A204.1 (cell line): Measurements from ENCODE around the gene ABHD16B.
"Not testable (repeated sequence)": the region's sequence is repeated elsewhere in the genome, so short reads cannot be mapped to it uniquely, and the experiment has no call there.

Experiments used
- FAIRE-seq: peaks from 2 replicates; lab custom pipeline; 2012; peaks lifted over from hg19 to GRCh38; lab: Jason Lieb, UNC

Gene ABHD16B

DNA sequence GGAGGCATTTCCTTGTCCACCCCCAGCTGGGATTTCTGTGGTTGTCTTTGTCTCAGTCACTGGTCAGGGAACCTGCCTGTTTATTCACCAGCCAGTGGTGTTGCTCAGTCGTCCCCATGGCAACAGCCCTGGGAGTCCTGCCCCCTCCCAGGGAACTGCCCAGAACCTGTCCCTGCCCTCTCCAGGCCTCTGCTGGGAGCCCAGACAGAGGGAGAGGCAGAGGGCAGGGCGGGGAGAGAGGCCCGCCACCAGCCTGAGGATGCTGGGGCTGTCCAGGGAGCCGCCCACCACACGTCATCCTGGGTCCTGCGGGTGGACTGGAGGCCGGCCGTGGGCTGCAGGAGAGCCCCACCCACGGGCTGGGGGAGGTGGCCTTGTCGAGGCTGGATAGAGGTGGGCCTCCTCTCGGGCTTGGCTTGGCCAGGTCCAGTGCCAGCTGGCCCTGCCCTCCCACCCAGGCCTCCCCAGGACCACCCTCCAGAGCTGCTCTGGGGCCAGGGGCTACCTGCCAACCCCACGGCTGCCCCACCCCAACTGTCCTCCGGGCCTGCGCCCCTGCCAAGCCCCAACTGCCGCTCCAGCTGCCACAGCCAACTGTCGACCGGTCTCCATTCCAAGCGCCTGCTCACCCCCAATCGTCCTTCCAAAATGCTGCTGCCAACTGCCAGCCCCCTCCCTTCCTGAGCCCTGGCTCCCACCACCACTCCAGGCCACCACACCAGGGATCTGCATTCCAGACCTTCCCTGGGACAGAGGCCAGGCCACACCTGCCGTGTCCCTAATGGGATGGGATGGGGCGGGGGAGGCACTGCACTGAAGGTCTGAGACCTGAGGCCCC lies 26.1 kb upstream of the ABHD16B start:
- FAIRE-seq, result no peak

DNA sequence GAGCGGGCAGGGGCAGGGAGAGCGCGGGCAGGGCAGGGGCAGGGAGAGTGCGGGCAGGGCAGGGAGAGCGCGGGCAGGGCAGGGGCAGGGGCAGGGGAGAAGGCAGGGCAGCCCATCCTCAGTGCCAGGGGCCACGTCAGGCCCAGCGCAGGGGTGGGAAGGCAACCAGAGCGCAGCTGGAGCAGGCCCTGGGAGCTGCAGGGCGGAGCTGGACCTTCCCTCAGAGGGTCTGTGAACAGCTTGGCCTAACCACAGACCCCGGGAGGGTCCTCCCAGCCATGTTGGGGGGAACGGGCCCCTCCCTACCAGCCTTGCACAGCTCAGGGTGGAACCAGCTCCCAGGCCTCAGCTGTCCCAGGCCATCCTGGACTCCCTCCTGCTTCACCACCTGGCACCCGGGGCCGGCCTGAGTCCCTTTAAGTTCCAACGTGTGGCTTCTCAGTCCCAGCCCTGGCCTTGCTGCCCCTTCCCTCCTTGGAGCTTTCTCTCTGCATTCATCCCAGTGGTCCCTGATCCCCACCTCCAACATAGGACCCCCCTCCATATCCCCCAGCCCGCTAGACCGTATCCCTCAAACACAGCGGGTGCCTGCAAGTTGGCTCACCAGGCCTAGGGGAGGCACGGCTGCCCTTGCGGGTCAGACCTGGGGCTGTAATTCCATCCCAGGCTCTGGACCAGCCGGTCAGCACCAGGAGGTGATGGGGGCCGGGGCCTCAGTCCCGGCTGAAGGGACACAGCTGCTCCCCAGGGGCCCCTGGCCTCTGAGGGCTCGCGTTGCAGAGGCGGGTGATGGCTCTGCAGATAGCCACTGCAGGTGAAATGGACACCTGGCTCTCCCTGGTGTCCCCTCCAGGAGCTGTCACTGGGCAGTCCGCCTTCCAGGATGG lies 24.6 kb upstream of the ABHD16B start:
- FAIRE-seq, result no peak

DNA sequence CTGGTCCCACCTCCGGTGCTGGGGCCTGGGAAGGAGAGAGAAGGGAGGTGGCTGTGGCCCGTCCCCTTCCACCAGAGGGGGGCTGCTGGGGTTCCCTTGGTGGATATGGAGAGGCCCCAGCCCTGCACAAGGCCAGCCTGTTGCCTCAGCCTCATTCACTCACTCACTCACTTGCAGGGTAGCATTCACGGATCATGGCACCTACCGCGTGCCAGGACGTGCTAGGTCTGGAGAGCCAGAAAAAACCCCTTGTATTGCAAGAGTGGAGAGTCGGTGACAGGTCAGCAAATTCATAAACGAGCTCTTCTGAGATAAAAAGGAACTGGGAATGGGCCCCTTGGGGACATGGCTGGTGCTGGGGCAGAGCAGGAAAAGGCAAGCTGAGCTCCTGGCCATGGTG lies 23.8 kb upstream of the ABHD16B start:
- FAIRE-seq, result no peak

DNA sequence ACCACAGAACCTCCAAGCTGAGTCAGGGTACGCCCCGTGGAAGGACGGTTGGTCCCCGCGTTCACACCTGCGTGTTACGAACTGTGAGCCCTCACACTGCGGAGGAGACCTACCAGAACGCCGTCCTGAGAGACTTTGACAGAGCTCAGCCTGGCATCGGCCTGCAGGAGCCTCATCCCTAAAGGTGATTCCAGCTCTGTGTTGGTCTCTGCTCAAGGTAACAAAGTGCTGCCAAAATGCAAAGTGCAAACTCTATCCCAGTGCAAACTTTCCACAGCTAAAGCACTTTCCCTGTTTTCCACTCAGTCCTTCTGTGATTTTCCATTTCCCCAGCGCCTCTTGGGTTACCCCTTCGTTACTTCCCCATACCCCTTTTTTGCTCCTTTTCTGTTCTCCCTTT lies 21.7 kb upstream of the ABHD16B start:
- FAIRE-seq, result no peak

DNA sequence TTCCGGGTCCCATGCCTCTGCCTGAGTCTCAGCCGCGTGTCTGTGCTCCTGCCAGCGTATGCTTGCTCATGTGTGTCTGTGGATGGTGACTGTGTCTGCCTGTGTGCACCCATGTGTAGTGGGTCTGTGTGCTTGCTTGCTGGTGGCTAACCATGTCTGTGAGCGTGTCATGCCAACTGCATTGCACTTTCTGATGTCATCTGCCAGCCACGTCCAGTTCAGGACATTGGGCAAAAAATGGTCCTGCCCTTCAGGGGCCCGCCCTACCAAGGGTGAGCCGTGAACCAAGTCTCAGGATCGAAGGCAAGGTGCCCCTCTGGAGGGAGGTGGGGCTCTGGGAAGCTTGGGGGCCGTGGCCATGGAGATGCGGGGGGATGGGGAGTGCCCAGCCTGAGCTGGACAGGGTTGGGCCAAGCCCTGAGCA lies 20.9 kb upstream of the ABHD16B start:
- no peak for FAIRE-seq

DNA sequence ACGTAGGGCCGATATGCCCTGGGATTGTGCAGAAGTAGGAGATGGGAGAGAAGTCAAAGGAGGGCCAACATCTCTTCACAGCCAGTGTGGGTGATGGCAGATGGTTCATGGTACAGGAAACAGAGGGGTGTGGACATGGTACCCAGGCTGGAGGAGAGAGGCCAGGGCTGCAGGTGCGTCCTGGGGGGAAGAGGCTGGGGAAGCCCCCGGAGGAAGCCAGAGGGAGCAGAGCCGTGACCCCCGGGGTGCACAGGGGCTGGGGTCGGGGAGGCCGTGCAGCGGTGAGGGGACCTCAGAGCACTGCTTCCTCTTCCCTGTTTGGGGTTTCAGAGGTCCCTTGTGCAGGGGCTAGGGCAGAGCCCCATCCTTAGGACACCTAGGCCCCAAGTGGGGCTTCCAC lies 19.0 kb upstream of the ABHD16B start:
- no peak for FAIRE-seq

DNA sequence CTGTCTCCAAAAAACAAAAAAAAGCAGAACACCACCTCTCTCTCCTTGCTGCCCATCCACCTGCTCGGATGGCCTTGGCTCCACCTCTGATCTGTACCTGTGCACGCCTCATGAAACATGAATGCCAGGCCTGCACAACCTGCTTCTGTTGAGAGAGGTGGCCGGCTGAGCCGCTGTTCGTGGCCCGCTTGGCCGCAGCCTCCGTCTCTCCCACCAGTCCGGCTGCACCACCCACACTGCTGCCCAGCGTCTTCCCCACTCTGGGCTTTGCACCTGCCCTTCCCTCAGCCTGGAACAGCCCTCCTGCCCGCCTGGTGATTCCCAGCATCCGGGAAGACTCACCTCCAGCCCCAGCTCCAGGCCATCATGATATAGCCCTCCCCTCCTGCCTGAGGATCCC lies 18.1 kb upstream of the ABHD16B start:
- FAIRE-seq, result no peak

DNA sequence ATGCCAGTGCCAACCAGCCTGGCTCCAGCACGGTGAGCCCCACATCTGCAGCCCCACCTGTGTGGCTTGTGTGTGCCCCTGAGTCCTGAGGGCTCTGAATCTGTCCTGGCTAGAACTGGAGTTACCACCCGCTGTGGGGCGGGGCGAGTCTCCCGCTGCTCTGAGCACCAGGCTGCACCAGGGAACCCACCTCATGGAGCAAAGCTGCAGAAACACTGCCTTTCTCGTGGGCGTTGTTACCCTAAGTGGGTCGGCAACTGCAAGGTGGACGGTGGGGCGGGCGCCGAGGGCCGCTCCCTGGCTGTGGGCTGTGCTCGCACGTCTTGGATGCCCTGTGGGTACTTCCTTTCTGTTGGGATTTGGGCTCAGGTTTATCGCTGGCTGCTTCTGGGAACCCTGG lies 17.5 kb upstream of the ABHD16B start:
- no peak for FAIRE-seq

DNA sequence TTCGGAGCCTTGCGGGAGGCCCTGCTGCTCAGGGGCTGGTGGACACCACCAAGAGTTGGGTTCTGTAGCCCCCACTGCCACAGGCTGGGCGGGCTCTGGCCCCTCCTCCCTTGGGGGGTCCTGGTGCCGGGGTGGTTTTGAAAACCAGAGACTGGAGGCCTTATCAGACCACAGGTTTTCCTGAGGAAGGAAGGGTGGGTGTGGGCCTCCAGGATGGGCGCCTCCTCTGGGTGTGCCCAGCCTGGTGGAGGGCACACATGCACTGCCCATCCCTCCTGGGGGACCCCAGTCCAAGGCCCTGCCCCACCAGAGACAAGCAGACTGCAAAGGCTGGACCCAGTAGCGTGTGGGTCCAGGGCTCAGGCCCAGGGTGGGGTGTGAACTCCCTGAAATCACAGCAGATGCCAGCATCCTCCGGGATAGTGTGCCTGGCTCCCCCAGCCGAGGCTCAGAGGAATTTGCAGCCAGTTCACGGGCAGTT lies 16.7 kb upstream of the ABHD16B start:
- FAIRE-seq, result no peak

DNA sequence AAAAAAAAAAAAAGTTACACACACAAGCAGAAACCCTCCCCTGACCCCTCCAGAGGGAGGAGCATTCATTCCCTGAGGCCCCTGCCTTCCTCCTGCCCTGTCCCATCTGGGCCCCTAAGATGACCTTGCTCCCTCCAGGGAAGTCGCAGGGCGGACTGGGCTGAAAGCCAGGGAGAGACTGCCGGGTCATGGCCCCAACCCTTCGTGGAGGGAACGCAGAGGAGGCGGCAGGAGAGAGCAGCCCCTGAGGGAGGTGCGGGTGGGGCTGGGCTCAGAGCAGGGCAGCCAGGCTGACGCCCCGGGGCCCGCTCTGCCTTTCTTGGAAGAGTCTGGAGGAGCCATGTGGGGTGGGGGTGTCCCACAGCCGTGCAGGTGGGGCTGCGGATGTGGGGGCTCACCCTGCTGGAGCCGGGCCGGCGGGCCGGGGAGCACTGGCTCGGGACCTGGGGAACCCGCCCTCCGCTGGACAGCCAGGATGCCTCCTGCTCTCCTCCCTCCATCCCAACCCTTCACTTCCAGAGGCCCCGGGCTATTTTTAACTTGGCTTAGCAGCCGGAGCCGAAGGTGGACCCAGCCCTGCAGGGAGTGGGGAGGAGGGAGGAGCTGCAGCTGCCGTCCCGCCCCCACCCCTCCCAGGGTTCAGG lies 15.0 kb upstream of the ABHD16B start:
- no peak for FAIRE-seq

DNA sequence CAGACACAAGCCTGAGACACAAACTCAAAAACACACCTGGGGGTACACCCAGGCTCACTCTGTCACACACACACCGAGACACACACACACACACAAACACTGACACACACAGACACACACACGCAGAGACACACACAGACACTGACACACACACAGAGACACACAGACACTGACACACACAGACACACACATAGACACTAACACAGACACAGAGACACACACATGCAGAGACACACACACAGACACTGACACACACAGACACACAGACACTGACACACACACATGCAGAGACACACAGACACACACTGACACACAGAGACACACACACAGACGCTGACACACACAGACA lies 14.4 kb upstream of the ABHD16B start:
- FAIRE-seq, result no peak

DNA sequence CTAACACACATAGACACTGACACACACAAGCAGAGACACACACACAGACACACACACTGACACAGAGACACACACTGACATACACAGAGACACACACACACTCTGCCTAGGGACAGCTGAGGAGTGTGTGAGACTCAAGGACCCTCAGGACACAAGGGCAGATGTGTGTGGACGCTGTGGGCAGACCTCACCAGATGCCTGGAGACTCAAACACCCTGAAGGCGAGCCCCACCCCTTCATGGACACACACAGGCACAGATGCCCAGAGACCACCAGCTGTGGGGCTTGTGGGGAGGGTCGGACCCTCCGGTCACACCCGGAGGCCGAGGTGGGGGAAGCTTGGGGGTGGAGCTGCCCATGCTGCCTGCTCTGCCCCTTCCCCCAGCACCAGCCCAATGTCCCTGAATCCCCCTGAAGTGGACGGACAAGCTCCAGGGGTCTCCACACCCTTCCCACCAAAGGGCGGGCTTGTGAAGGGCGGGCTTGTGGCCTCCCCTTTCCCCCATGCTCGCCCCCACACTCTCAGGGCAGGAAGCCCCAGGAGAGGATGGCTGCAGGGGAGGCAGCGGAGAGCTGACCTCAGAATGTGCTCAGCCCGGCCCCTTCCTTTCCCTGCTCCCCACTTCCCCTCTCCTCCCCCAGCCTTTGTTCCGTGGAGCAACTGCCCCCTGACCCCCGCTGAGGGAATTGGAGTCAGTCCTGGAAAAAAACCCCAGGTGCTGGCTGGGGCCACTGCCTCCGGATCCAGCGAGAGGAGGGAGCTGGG lies 13.9 kb upstream of the ABHD16B start:
- no peak for FAIRE-seq

DNA sequence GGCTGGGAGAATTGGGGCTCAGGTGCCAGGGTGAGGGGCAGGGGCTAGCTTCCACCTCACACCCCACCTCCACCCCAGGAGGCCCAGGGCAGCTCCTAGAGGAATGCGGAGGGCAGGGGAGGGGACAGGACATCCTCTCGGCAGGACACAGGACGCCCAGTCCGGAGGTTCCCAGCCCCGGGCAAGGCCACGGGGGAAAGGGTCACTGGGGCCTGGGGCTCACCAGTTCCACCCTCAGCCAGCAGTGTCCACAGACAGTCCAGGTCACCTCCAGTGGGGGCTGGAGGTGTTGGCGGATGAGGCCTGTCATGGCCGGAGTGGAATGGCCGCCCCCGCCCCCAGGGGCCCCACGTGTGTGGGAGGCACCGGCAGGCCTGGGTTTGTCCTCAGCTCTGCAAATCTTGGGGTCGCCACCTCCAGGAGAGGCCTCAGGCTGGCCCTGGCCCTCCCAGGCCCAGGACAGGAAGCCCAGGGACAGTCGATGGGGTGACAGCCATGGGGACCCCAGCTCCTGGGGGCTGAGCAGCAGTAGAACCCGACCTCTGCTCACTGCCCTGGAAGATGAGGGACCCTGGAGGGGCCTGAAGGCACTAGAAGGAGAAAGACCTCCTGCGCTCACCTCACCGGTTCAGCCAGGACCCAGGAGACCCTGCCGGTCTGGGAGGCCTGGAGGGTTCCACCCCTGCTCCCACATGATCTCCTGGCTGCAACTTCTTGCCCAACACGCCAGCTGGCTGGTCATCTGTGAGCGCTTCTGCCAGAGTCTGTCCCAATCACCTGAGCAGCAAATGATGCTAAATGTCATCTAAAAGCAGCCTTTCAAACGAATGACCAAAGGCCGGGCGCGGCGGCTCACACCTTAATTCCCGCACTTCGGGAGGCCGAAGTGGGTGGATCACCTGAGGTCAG lies 13.0 kb upstream of the ABHD16B start:
- no peak for FAIRE-seq

DNA sequence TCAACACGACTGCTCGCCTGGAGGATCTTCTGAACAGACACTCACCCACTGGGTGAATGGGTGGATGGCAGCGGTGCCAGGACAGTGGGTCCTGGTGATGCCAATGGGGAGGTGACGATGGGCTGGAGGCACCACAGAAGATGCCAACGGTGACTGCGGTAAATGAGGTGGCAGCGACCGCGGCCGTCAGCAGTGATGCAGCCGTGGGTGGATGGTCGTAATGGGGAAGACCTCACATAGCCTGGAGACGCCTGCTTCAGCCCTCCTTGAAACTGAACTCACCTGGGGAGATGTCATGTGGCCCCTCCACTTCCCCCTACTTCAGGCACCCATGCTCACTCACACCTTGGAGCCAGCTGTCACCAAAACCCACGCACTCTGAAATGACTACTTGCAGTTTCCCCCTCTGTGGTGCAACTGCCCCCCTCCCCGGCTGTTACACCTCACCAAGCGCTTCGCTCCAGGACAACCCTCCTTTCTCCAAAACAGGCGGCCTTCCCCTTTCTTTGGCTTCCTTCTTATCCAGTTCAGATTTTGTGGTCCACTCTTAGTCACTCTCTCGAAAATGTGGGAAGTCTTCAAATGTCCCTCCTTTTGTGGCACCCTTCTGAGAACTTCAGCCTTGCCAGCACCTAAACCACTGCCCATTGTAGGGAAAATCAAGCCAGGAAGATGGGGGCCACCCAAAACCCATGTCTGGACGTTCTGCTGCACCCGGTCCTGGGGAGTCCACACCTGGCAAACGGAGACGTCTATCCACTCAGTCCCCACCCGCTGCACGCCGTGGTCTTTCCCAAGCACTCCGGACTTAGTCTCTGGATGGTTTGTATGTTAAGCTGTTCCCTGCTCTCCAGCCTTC lies 10.4 kb upstream of the ABHD16B start:
- no peak for FAIRE-seq

DNA sequence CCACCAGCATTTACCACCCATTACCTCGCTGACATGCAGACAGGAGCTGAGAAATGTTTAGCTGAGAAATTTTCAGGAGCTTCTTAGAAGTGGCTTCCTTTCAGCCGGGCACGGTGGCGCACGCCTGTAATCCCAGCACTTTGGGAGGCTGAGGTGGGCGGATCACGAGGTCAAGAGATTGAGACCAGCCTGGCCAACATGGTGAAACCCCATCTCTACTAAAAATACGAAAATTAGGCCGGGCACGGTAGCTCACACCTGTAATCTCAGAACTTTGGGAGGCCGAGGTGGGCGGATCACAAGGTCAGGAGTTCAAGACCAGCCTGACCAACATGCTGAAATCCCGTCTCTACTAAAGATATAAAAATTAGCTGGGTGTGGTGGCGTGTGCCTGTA lies 9.8 kb upstream of the ABHD16B start:
- not testable (repeated sequence) for FAIRE-seq

DNA sequence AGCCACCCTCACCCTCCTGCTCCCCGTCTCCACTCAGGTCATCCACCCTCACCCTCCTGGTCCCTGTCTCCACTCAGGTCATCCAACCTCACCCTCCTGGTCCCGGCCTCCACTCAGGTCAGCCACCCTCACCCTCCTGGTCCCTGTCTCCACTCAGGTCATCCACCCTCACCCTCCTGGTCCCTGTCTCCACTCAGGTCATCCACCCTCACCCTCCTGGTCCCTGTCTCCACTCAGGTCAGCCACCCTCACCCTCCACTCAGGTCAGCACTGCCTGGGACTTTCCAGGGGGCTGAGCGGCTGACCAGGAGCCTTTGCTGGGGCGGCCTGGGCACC lies 7.6 kb upstream of the ABHD16B start:
- not testable (repeated sequence) for FAIRE-seq

DNA sequence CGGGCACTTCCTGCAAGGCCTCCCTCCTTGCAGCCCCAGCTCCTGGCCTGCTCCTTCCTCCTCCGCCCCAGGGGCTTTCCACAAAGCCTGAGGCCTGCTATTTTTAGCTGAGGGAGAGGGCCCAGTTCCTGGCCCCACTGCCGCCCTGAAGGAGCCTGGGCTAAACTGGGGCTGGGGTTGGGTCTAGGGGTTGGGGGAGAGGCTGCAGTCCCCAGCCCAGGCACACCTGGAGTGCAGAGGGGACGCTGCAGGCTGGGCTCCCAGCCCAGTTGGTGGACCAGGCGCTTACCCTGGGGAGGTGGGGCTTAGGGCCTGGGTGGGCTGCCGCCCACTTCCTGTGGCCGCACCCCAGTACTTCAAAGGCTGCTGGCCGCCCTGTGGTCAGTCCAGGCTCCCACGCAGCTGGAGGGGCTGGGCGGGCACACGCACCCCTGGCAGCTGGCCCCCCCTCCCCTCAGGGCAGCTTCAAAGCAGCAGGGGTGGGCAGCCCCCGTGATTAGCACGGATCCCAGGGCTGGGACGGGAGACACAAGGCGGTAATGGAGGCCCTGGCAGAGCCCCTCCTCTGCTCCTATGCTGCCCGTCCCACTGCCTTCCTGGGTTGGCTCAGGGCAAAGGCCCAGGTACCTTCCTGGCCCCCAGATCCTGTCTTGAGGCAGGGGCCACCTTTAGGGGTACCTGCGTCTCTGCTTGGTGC lies 7.1 kb upstream of the ABHD16B start:
- no peak for FAIRE-seq

DNA sequence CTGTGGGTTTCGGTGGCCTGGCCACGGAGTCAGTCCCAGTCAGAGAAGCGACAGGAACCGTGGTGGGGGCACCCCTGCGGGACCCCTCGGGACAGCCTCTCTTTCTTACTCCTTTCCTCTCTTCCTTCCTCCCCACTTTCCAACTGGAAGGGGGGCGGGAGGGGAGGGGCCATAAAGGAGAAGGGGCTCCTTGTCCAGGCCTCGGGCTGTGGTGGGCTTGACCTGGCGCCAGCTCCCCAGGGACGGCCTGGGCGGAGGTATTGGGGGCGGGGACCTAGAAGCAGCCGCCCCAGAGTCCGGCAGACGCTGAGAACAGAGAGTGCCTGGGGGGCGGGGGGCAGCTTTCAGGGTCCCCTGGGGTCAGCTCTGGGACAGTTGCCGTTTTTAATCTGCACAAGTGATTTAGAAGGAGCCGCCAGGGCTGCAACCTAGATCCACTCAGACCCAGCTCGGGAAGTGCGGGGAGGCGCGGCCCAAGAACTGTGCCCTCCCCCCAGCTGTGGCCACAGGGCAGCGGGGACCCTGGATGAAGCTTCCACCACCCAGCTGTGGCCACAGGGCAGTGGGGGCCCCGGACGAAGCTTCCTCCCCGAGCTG lies 6.4 kb upstream of the ABHD16B start:
- no peak for FAIRE-seq
